Retinal pigment epithelial cell (primary cell): Measurements from ENCODE around the gene RAD50.

Experiments used
- DNase-seq: peaks from one replicate; pipeline ENCODE4 v3.0.0-alpha.2; 2010; ENCODE audit warnings: low read depth
- H3K4me3 ChIP-seq: 2 replicates; pipeline ENCODE4 v1.5.1; 2011; ENCODE audit warnings: mild to moderate bottlenecking, low read length, control low read depth, moderate library complexity
- CTCF ChIP-seq: conservative IDR thresholded peaks from 2 replicates; pipeline ENCODE4 v1.5.1; 2011; ENCODE audit warnings: low read depth, low read length, control low read depth, inconsistent platforms

Gene RAD50

DNA sequence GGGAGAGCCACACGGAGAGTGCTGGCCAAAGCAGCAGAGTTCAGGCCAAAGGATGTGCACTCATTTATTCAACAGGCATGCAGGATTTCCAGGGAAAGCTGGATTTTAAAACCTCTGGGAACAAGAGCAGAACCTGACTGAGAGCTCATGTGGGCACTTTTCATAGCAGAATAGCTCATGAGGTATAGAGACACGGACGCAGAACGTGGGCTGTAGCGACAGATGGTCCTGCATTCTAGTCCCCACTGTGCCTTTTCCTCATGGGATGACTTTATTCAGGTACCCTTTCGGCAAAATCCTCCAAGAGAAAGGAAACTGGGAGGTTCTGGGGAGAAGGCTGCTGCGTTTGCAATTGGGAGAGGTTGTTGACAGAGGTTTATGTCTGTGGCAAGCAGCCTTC, 122.4 kb downstream of the RAD50 start:
- DNase-seq = no peak
- H3K4me3 ChIP-seq = no peak overlapping the region
- no peak for TF ChIP-seq CTCF

DNA sequence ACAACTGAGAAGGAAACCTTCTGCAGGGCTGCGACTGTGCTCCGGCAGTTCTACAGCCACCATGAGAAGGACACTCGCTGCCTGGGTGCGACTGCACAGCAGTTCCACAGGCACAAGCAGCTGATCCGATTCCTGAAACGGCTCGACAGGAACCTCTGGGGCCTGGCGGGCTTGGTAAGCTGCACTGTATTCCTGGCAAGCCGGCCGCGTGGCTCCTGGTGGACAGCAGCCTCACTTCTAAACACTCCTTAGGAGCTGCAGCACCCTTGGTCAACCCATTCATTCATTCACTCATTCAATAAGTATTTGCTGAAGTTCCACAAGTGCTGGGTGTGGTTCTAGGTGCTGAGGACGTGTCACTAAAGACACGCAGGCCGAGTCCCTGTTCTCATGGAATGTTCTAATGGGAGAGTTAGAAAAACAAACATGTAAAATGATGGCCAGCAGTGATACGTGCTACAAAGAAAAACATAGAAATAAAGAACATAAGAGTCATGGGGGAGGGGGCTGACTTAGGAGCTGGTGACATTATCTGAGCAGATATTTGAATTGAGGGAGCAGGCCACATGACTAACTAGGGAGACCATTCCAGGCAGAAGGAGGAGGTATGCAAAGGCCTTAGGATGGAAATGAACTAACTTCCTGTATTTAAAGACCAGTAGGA, 123.1 kb downstream of the RAD50 start:
- no peak overlapping the region for H3K4me3 ChIP-seq
- TF ChIP-seq CTCF = no peak
- DNase-seq = no peak

DNA sequence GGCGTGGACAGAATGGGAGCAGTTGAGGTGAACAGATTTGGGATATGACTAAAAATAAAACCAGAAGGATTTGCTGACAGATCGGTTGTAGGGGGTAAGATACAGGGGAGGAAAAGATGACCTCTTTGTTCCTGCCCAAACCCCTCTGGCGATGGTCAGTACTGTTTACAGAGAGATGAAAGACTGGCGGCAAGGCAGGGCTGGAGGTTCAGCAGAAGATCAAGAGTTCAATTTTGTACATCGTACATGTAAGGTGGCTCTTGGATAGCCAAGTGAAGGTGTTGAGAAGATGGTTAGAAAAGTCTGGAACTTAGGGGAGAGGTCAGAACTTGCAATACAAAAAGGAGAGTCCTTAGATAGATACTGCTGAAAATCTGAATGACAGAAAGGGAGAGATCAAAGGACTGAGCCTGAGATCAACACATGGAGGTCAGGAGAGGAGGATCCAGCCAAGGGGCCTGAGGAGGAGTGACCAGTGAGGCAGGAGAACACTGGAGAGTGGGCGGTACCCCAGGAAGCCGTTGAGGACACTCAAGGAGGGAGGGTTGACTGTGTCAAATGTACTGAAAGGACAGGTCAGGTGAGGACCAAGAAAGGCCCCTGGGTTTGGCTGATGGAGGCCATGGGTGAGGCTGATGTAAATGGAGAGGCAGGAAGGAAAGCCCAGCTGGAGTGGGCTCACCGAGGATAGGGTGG, 124.2 kb downstream of the RAD50 start:
- no peak for DNase-seq
- no peak overlapping the region for H3K4me3 ChIP-seq
- no peak for TF ChIP-seq CTCF

DNA sequence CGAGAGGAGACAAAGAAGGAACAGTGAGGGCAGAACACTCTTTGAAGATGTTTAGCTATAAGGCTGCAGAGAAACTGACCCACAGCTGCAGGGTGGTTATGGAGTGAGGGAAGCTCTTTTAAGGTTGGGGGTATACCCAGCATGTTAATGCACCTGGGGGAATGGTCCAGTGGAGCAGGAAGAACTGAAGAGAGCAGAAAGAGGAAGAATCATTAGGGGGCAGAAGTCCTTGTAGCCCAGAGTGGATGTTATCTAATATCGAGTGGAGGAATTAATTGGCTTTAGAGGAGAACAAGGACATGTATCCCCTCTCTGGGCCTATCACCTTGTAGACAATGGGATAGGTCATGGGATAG, 124.7 kb downstream of the RAD50 start:
- no peak for TF ChIP-seq CTCF
- no peak overlapping the region for H3K4me3 ChIP-seq
- no peak for DNase-seq

GRCh38 chr5:132681983-132682382, 125.2 kb downstream of the RAD50 start:
- TF ChIP-seq CTCF = no peak
- no peak for DNase-seq
- H3K4me3 ChIP-seq = no peak overlapping the region

- H3K4me3 ChIP-seq = no peak overlapping the region
- DNase-seq = no peak
- TF ChIP-seq CTCF = no peak
Observed at GRCh38 chr5:132684491-132684890, 127.7 kb downstream of the RAD50 start.
